Keratinocyte (primary cell): Measurements from ENCODE around the gene RMND1. TPM values are rescaled to one million over a fixed set of nuclear protein-coding genes. Genes with fewer than 3 reads are reported as not detected.

ENCODE experiments used
- DNase-seq: peaks from one replicate; pipeline ENCODE4 v3.0.0-alpha.2; 2011; ENCODE audit warnings: low read depth, missing footprints, low spot score
- FAIRE-seq: peaks from 2 replicates; lab custom pipeline; 2011; peaks lifted over from hg19 to GRCh38; lab: Jason Lieb, UNC
- H2AFZ ChIP-seq: 2 replicates; pipeline ENCODE4 v1.6.0; 2012; ENCODE audit warnings: low read length, control low read depth, inconsistent platforms; ENCODE audit not compliant: control insufficient read depth
- H3K27ac ChIP-seq: 2 replicates; pipeline ENCODE4 v1.5.1; 2011; ENCODE audit warnings: low read length; ENCODE audit not compliant: control insufficient read depth, insufficient read depth
- H3K27me3 ChIP-seq: 3 replicates; pipeline ENCODE4 v1.6.0; 2011; ENCODE audit warnings: low read length; ENCODE audit not compliant: control insufficient read depth, insufficient read depth; ENCODE audit errors: extremely low read depth
- H3K36me3 ChIP-seq, 2 experiments: 2 replicates in 1 of 2; 3 replicates in 1 of 2; pipeline ENCODE4 v1.5.1; 2011; ENCODE audit warnings: low read length in 2 of 2, mild to moderate bottlenecking in 1 of 2; ENCODE audit not compliant: control insufficient read depth in 2 of 2, insufficient read depth in 2 of 2; ENCODE audit errors: extremely low read depth in 1 of 2
- H3K4me1 ChIP-seq: 3 replicates; pipeline ENCODE4 v1.5.1; 2011; ENCODE audit warnings: low read length; ENCODE audit not compliant: control insufficient read depth, insufficient read depth; ENCODE audit errors: extremely low read depth
- H3K4me2 ChIP-seq: 3 replicates; pipeline ENCODE4 v1.6.0; 2011; ENCODE audit warnings: low read depth, low read length; ENCODE audit not compliant: control insufficient read depth, insufficient read depth; ENCODE audit errors: extremely low read depth
- H3K4me3 ChIP-seq, 3 experiments: fragments of 200-600 bp in 1 of 3; sonication (generic) in 1 of 3; 2 replicates in 2 of 3; 3 replicates in 1 of 3; pipeline ENCODE4 v1.5.1; 2011 to 2016; ENCODE audit warnings: low read length in 3 of 3, mild to moderate bottlenecking in 3 of 3, control low read depth in 2 of 3, inconsistent platforms in 1 of 3, low read depth in 1 of 3, mixed read lengths in 1 of 3, mixed run types in 1 of 3, moderate library complexity in 1 of 3; ENCODE audit not compliant: control insufficient read depth in 2 of 3, insufficient read depth in 2 of 3; ENCODE audit errors: extremely low read depth in 1 of 3
- H3K79me2 ChIP-seq: 2 replicates; pipeline ENCODE4 v1.6.0; 2012; ENCODE audit warnings: low read length; ENCODE audit not compliant: control insufficient read depth, insufficient read depth
- H3K9ac ChIP-seq: 3 replicates; pipeline ENCODE4 v1.6.0; 2011; ENCODE audit warnings: low read length; ENCODE audit not compliant: control insufficient read depth, insufficient read depth; ENCODE audit errors: extremely low read depth
- H3K9me1 ChIP-seq: 3 replicates; pipeline ENCODE4 v1.6.0; 2011; ENCODE audit warnings: low read length; ENCODE audit not compliant: control insufficient read depth, insufficient read depth; ENCODE audit errors: extremely low read depth
- H3K9me3 ChIP-seq: 2 replicates; pipeline ENCODE4 v1.5.1; 2012; ENCODE audit warnings: low read depth, low read length; ENCODE audit not compliant: control insufficient read depth
- H4K20me1 ChIP-seq: 3 replicates; pipeline ENCODE4 v1.6.0; 2011; ENCODE audit warnings: low read length; ENCODE audit not compliant: control insufficient read depth, insufficient read depth; ENCODE audit errors: extremely low read depth
- EZH2 ChIP-seq: IDR thresholded peaks from one replicate; pipeline ENCODE4 v1.6.1; 2012; ENCODE audit warnings: inconsistent platforms, mild to moderate bottlenecking, low read length, moderate library complexity
- dilution Hi-C: fragments of 300-500 bp; cut with MboI; formaldehyde crosslinking; loops from one replicate; pipeline ENCODE4 v1.7.0; 2020; ENCODE audit warnings: low sequenced_read_pairs; ENCODE audit not compliant: extremely low pct_ligation_motif_present
- polyA plus RNA-seq, 5 experiments: library from polyadenylated mRNA; depleted of rRNA in 3 of 5; stranded (reverse) in 3 of 5; stranded (forward) in 1 of 5; unstranded in 1 of 5; fragments of >200 nt; gene quantifications; 1 replicate in 1 of 5; 2 replicates in 3 of 5; 3 replicates in 1 of 5; pipeline versions ENCODE4 v1.2.1 to v1.2.3, GENCODE V29; 2011 to 2012; ENCODE audit warnings: missing spikeins in 2 of 5, low read depth in 1 of 5, low replicate concordance in 1 of 5
- TF ChIP-seq, protein P1 (sequence below), 3 experiments: IDR thresholded peaks in 1 of 3; conservative IDR thresholded peaks in 1 of 3; optimal IDR thresholded peaks in 1 of 3; 2 replicates in 2 of 3; 3 replicates in 1 of 3; pipeline versions ENCODE3 to v1.5.1; 2011; ENCODE audit warnings: low read length in 3 of 3, mild to moderate bottlenecking in 3 of 3, moderate library complexity in 2 of 3, control low read depth in 1 of 3, inconsistent platforms in 1 of 3; ENCODE audit not compliant: insufficient read depth in 2 of 3; ENCODE audit errors: extremely low read depth in 1 of 3

RMND1 gene
- polyA plus RNA-seq, 1 donor (not counting 4 experiments of a cell fraction or from before 2014, with no cell fraction given), result 23.1 TPM

DNA sequence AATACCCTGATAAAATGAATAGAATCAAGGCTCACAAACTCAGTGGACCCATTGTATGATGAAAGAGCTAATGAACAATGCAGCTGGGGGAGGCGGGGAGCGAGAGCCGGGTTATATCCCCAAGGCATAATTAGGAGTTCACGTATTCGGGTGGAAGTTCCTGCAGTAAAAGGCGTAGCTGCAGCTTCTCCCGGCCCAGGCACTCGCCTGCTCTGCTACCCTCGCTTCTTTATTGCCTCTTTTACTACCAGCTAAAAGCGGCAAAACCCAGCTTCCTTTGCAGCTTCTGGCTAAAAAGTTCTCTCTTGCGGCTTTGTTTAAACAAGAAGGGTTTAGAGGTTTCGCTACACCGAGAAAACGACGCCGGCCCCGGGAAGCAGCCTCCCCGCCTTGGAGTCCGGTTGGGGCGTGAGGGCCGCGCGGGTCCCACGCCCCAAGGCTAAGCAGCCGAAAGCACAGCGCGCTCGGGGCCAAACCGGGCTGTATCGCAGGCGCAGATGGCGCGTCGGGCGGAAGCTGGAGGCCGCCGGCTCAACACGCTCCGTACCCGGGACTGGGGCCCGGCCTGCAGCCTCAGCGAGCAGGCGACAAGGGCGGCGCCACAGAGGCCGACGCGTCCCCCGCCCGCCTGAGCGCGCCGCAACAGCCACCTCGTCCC, 62.2 kb downstream of the RMND1 start:
- FAIRE-seq, result peak; percentile 48
- Histone ChIP-seq H3K36me3 (peaks cover 0 to 2% of the 10 kb centered on the region in 2 experiments), H3K4me3 (peak overlapping the region; percentile 88 to 90 (median 89)), H3K4me1 (peaks cover 29% of the 10 kb centered on the region), H3K27me3 (no peaks in the 10 kb centered on the region), H3K9me1 (peaks cover 2% of the 10 kb centered on the region), H3K79me2 (peaks cover 60% of the 10 kb centered on the region), H2AFZ (peak overlapping the region; percentile 43), H3K9ac (peak overlapping the region; percentile 95), H4K20me1 (no peaks in the 10 kb centered on the region), H3K27ac (peak overlapping the region; percentile 93), H3K9me3 (no peaks in the 10 kb centered on the region), H3K4me2 (peak overlapping the region; percentile 88)
- dilution Hi-C loops, result no loop called here
- DNase-seq, result no peak
- no peak for TF ChIP-seq EZH2
- TF ChIP-seq, protein P1, sequence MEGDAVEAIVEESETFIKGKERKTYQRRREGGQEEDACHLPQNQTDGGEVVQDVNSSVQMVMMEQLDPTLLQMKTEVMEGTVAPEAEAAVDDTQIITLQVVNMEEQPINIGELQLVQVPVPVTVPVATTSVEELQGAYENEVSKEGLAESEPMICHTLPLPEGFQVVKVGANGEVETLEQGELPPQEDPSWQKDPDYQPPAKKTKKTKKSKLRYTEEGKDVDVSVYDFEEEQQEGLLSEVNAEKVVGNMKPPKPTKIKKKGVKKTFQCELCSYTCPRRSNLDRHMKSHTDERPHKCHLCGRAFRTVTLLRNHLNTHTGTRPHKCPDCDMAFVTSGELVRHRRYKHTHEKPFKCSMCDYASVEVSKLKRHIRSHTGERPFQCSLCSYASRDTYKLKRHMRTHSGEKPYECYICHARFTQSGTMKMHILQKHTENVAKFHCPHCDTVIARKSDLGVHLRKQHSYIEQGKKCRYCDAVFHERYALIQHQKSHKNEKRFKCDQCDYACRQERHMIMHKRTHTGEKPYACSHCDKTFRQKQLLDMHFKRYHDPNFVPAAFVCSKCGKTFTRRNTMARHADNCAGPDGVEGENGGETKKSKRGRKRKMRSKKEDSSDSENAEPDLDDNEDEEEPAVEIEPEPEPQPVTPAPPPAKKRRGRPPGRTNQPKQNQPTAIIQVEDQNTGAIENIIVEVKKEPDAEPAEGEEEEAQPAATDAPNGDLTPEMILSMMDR (optimal IDR thresholded peaks at IDR 0.05 in 1 of 3, IDR thresholded peaks at IDR 0.05 in 1 of 3, conservative IDR thresholded peaks at IDR 0.05 in 1 of 3; ENCODE audit: extremely low read depth in 1 of 3, insufficient read depth in 2 of 3, low read length in 3 of 3), result peak in 1 of 3 experiments; percentile 8

DNA sequence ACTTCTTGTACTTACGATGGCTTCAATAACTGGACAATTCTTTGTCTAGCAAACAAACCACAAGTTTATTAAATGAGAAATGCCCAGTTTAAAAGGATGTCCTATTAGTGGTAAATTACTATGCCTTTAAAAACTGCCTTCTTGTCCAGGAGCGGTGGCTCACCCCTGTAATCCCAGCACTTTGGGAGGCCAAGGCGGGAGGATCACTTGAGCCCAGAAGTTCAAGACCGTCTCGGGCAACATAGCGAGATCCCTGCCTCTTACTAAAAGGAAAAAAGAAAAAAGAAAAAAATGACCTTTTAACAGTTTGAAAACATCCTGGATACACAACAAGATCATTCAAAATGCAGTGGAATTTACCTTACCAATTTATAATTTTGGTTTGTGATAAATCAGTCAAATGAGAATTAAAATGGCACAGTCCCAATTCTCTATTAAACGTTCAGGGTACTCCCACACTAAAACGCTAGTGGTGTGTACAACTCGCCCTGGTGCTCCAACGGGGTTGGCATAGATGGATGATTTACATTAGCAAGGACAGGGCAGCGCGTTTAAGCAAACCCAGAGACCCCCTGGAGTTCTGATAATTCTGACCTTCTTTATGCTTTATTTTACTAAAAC, 62.8 kb downstream of the RMND1 start:
- TF ChIP-seq, protein P1 (optimal IDR thresholded peaks at IDR 0.05 in 1 of 3, IDR thresholded peaks at IDR 0.05 in 1 of 3, conservative IDR thresholded peaks at IDR 0.05 in 1 of 3; ENCODE audit: extremely low read depth in 1 of 3, insufficient read depth in 2 of 3, low read length in 3 of 3), result no peak
- no peak for TF ChIP-seq EZH2
- Histone ChIP-seq H2AFZ (peak overlapping the region; percentile 43), H3K36me3 (peaks cover 0 to 2% of the 10 kb centered on the region in 2 experiments), H3K27ac (peak overlapping the region; percentile 93), H3K27me3 (no peaks in the 10 kb centered on the region), H3K79me2 (peaks cover 61% of the 10 kb centered on the region), H4K20me1 (no peaks in the 10 kb centered on the region), H3K9ac (peak overlapping the region; percentile 95), H3K9me3 (no peaks in the 10 kb centered on the region), H3K4me1 (peaks cover 29% of the 10 kb centered on the region), H3K4me2 (peak overlapping the region; percentile 88), H3K9me1 (peaks cover 2% of the 10 kb centered on the region), H3K4me3 (peak overlapping the region; percentile 88 to 90 (median 89))
- dilution Hi-C loops, result no loop called here
- DNase-seq (no peak), FAIRE-seq (peak; percentile 43)
